GM10248 (cell line): Measurements from ENCODE around the gene CABLES1.

ENCODE experiments used
- CTCF ChIA-PET: fragments of 300-600 bp; sonication (Branson Sonifier 250); formaldehyde crosslinking; extraction: SDS; loops from one replicate; lab custom pipeline; 2021; ENCODE audit warnings: antibody characterized with exemption; lab: Yijun Ruan, JAX
- POLR2A ChIA-PET: fragments of 350-650 bp; sonication (Branson Sonifier 250); formaldehyde crosslinking; extraction: SDS; loops from one replicate; lab custom pipeline; 2020; ENCODE audit warnings: antibody characterized with exemption; lab: Yijun Ruan, JAX
- DNase-seq: peaks from one replicate; pipeline ENCODE4 v3.0.0; 2012; ENCODE audit errors: extremely low spot score
- CTCF ChIP-seq: IDR thresholded peaks from 2 replicates; pipeline ENCODE4 v1.5.1; 2012; ENCODE audit warnings: mild to moderate bottlenecking, low read depth; ENCODE audit errors: extremely low read depth, missing control alignments, control extremely low read depth

CABLES1 gene

DNA sequence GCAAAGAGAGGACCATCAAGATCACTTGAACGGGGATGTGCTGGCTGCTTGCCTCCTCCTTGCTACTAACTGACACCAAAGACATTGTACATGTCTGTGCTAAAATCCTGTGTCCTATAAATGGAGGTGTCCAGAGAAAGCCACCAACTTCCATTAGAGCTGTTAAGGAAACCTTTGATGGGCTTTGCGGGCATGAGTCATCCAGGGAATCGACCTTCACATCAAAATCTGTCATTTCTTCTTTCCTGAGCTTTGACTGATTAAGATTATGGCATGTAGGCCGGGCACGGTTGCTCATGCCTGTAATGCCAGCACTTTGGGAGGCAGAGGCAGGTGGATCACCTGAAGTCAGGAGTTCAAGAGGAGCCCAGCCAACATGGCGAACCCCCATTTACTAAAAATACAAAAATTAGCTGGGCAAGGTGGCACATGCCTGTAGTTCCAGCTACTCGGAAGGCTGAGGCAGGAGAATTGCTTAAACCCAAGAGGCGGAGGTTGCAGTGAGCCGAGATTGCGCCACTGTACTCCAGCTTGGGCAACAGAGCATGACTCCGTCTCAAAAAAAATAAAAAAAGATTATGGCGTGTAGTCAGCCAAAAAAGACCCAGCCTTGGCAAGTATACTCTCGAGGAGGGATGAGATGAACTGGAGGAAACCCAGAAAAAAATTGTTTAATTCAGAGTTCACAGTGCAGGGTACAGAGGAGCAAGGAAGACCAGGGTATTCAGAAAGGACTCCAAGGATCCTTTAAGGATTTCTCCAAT is 115.8 kb downstream of the CABLES1 start:
- CTCF ChIA-PET: interaction anchor here (1.0 to 1.6 kb wide), 2 partner anchors 10 to 99 kb away, joined by 3 read pairs; no protein-coding TSS in a partner anchor
- POLR2A ChIA-PET: interaction anchor here (0.8 kb wide), 1 partner anchor 9 kb away, joined by 3 read pairs; no protein-coding TSS in a partner anchor
- TF ChIP-seq CTCF: no peak
- DNase-seq: no peak

- CTCF ChIA-PET: interaction anchor here (0.8 kb wide), 1 partner anchor 13 kb away, joined by 4 read pairs; no protein-coding TSS in a partner anchor
- POLR2A ChIA-PET: no interaction called here
- no peak for DNase-seq
- no peak for TF ChIP-seq CTCF
Observed at GRCh38 chr18:23253630-23254029, 118.3 kb downstream of the CABLES1 start.

- DNase-seq: no peak
- ChIA-PET CTCF (interaction anchor here (0.8 kb wide), 1 partner anchor 10 kb away, joined by 3 read pairs; no protein-coding TSS in a partner anchor), POLR2A (interaction anchor here (0.5 kb wide), 1 partner anchor 322 kb away, joined by 3 read pairs; no protein-coding TSS in a partner anchor)
- TF ChIP-seq CTCF: no peak
Observed at GRCh38 chr18:23257137-23257536, 121.9 kb downstream of the CABLES1 start.

DNA sequence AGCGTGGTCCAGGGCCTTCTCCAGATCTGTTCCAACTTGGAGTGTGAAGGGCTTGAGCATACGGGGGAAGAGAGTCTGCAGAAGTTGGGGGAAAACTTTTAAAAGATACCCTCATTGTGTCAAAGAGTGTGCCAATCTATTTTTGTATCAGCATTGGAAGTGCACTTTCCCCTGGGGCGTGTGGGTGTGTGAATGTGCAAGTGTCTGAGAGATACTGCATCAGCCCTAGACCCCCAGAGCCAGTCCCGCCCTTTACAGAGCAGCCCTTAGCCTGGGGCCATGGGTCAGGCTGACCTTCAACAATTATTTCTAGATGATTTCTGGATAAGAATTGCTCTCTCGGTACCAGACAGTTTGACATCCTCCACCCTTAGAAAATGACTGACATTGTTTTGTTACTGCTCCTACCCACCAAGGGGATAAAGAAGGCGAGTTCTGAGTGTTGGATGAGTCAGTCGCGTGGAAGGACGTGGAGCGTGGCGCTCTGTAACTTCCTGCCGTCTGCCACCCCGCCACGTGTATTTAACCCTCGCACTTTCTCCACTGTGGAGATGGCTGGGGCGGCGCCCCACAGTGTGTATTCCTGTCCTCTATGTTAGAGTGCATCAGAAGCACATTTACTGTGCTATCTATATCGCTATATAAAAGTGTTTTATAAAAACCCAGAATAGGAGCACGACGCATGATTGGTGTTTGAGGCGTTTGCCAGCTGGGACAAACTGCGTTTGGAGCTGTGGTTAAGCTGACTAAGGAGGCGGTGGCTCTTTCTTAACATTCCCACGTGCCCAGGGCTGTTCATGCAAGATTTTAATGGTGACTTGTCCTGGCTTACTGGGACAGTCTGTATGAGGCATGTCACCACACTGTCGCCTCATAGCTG is 122.6 kb downstream of the CABLES1 start:
- POLR2A ChIA-PET: no interaction called here
- no peak for TF ChIP-seq CTCF
- CTCF ChIA-PET: interaction anchor here (1.2 to 1.8 kb wide), 4 partner anchors 9 to 104 kb away, joined by 3 to 5 read pairs (median 4); no protein-coding TSS in a partner anchor
- no peak for DNase-seq

DNA sequence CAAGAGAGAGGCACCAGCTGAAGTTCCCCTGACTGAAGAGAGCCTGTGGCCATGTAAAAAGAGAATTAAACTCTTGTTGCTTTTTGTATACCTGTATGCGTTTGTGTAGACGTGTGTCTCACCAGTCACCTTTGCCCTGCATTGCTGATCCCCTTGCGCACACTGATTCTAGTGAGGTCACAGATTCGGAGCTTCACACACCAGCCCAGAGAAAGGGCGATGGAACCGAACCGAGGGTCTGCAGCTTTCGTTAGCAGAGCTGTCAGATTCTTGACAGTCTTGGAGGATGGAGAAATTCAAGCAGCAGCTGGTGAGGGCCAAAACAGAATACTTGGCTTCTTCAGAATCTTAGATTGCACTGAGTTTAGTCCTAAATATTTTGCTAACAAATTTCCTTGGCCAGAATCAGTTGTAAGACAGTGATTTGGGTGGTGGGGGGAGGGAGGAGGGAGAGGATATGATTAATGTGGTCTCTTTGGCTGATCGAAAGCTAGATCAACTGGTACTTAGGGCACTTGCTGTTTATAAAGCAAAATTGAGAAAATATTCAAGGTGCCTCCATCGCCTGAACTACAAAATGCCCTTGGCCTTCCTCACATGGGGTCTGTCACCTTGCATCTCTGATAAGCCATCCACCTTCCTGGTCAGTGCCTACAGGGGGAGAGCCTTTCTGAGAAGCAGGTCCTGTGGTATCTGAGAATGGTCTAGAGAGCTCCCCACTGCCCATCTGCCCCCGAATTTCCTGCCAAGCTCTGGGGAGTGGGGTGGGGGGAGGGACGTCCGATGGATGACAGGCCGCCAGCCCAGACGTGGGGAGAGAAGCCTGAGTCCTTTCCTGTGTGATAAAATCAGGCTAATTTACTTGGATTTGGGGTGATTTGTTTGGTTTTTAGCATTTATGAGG is 123.5 kb downstream of the CABLES1 start:
- no peak for TF ChIP-seq CTCF
- CTCF ChIA-PET: interaction anchor here (0.6 to 1.8 kb wide), 6 partner anchors 9 to 103 kb away, joined by 3 to 5 read pairs (median 4); no protein-coding TSS in a partner anchor
- no peak for DNase-seq
- POLR2A ChIA-PET: interaction anchor here (0.5 kb wide), 1 partner anchor 94 kb away, joined by 3 read pairs; no protein-coding TSS in a partner anchor
